HCT116 (cell line): ENCODE results near the gene MYO1G. TPM values are rescaled to one million over a fixed set of nuclear protein-coding genes. Genes with fewer than 3 reads are reported as not detected.

Experiments
- ATAC-seq: fragments of 200-7000 bp; cut with Tn5 transposase; 2 replicates; pipeline ENCODE4 v1.9.1; 2020; ENCODE audit warnings: mild to moderate bottlenecking, moderate library complexity
- BruUV-seq: library from RNA; stranded (reverse); fragments of 400-500 nt; replicated peaks from 2 replicates; lab custom pipeline; 2021; lab: Mats Ljungman, UMichigan
- CTCF ChIA-PET: fragments of 300-600 bp; sonication (Branson Sonifier 250); formaldehyde crosslinking; loops from one replicate; lab custom pipeline; 2021; ENCODE audit warnings: antibody characterized with exemption; lab: Charles Lee
- POLR2A ChIA-PET: fragments of 300-600, 350-600 bp; sonication (Branson Sonifier 250); formaldehyde crosslinking; loops from one replicate; lab custom pipeline; 2021; ENCODE audit warnings: antibody characterized with exemption; lab: Charles Lee
- RAD21 ChIA-PET, 2 experiments: fragments of 300-600 bp; sonication (Branson Sonifier 250); formaldehyde crosslinking; loops; one replicate each; lab custom pipeline; 2023; ENCODE audit warnings: low total read pairs in 2 of 2; ENCODE audit not compliant: uncharacterized antibody in 2 of 2, unreplicated experiment in 2 of 2, low non-redundant PET in 1 of 2; lab: Charles Lee
- DNase-seq: peaks from one replicate; pipeline ENCODE4 v3.0.0-alpha.2; 2010; ENCODE audit warnings: low read depth, low spot score
- H2AFZ ChIP-seq: fragments of 200-600 bp; shearing (Covaris generic), sonication (generic); 2 replicates; pipeline ENCODE4 v1.6.1; 2017; ENCODE audit warnings: low read depth, mixed run types, mixed read lengths, antibody characterized with exemption, low read length; ENCODE audit not compliant: poor library complexity, severe bottlenecking
- H3K27ac ChIP-seq: 2 replicates; pipeline ENCODE4 v1.5.1; 2012; ENCODE audit warnings: low read depth, low read length
- H3K27me3 ChIP-seq: fragments of 200-600 bp; sonication (generic); 2 replicates; pipeline ENCODE4 v1.6.1; 2016; ENCODE audit warnings: mixed run types, low read length, mixed read lengths; ENCODE audit not compliant: insufficient read depth
- H3K36me3 ChIP-seq, 2 experiments: fragments of 200-500 bp in 1 of 2; fragments of 200-600 bp in 1 of 2; sonication (Bioruptor generic) in 1 of 2; sonication (generic) in 1 of 2; 2 replicates each; pipeline versions ENCODE4 v1.5.1 to v1.6.1; 2014 to 2016; ENCODE audit warnings: low read length in 2 of 2, inconsistent platforms in 1 of 2, mixed read lengths in 1 of 2, mixed run types in 1 of 2; ENCODE audit not compliant: insufficient read depth in 2 of 2, control insufficient read depth in 1 of 2
- H3K4me1 ChIP-seq, 2 experiments: fragments of 200-600 bp in 1 of 2; sonication (generic) in 1 of 2; 2 replicates each; pipeline versions ENCODE4 v1.5.1 to v1.6.1; 2012 to 2017; ENCODE audit warnings: low read length in 2 of 2, inconsistent platforms in 1 of 2, mild to moderate bottlenecking in 1 of 2, mixed read lengths in 1 of 2, mixed run types in 1 of 2, moderate library complexity in 1 of 2; ENCODE audit not compliant: insufficient read depth in 2 of 2, control insufficient read depth in 1 of 2
- H3K4me2 ChIP-seq: fragments of 200-600 bp; sonication (generic); 2 replicates; pipeline ENCODE4 v1.6.1; 2017; ENCODE audit warnings: mixed run types, low read length, mixed read lengths
- H3K4me3 ChIP-seq, 2 experiments: fragments of 200-600 bp in 1 of 2; sonication (generic) in 1 of 2; replicated peaks in 1 of 2; 2 replicates each; pipeline ENCODE4 v1.5.1; 2011 to 2016; ENCODE audit warnings: low read length in 2 of 2, control low read depth in 1 of 2, low read depth in 1 of 2, mild to moderate bottlenecking in 1 of 2, mixed read lengths in 1 of 2, mixed run types in 1 of 2
- H3K79me2 ChIP-seq: fragments of 200-600 bp; sonication (generic); 2 replicates; pipeline ENCODE4 v1.6.1; 2017; ENCODE audit warnings: mild to moderate bottlenecking, mixed run types, low read length, moderate library complexity, mixed read lengths; ENCODE audit not compliant: insufficient read depth
- H3K9ac ChIP-seq: fragments of 200-600 bp; sonication (generic); 2 replicates; pipeline ENCODE4 v1.6.1; 2016; ENCODE audit warnings: low read length, mixed read lengths
- H3K9me2 ChIP-seq: fragments of 200-600 bp; sonication (generic), shearing (Covaris generic); 2 replicates; pipeline ENCODE4 v1.6.1; 2017; ENCODE audit warnings: mixed run types, mild to moderate bottlenecking, moderate library complexity; ENCODE audit not compliant: insufficient read depth
- H3K9me3 ChIP-seq, 2 experiments: fragments of 200-500 bp in 1 of 2; fragments of 200-600 bp in 1 of 2; sonication (Bioruptor generic) in 1 of 2; sonication (generic) in 1 of 2; 2 replicates each; pipeline ENCODE4 v1.6.1; 2014 to 2017; ENCODE audit warnings: low read length in 2 of 2, mixed read lengths in 2 of 2, inconsistent platforms in 1 of 2, low read depth in 1 of 2, mild to moderate bottlenecking in 1 of 2, mixed run types in 1 of 2, moderate library complexity in 1 of 2; ENCODE audit not compliant: control insufficient read depth in 1 of 2, insufficient read depth in 1 of 2
- H4K20me1 ChIP-seq: fragments of 200-600 bp; sonication (generic), shearing (Covaris generic); 2 replicates; pipeline ENCODE4 v1.6.1; 2017; ENCODE audit warnings: mixed run types, mild to moderate bottlenecking, moderate library complexity; ENCODE audit not compliant: insufficient read depth
- CBX3 ChIP-seq: IDR thresholded peaks from 2 replicates; pipeline ENCODE4 v1.6.1; 2012; ENCODE audit warnings: low read depth
- CEBPB ChIP-seq: IDR thresholded peaks from 2 replicates; pipeline ENCODE4 v1.6.1; 2012; ENCODE audit warnings: low read depth
- ELF1 ChIP-seq: IDR thresholded peaks from 2 replicates; pipeline ENCODE4 v1.6.1; 2012; ENCODE audit warnings: low read depth, borderline replicate concordance
- EZH2 ChIP-seq: fragments of 200-600 bp; sonication (generic); IDR thresholded peaks from 2 replicates; pipeline ENCODE4 v1.6.1; 2017; ENCODE audit warnings: antibody characterized with exemption, mixed run types
- EZH2phosphoT487 ChIP-seq: fragments of 200-600 bp; IDR thresholded peaks from 2 replicates; pipeline ENCODE4 v1.6.1; 2018; ENCODE audit warnings: antibody characterized with exemption, borderline replicate concordance
- POLR2AphosphoS5 ChIP-seq: IDR thresholded peaks from 2 replicates; pipeline ENCODE4 v1.6.1; 2011; ENCODE audit warnings: mild to moderate bottlenecking, low read depth, low read length, moderate library complexity
- RAD21 ChIP-seq: IDR thresholded peaks from 2 replicates; pipeline ENCODE4 v1.6.1; 2012; ENCODE audit warnings: low read depth, mild to moderate bottlenecking
- SIN3A ChIP-seq: IDR thresholded peaks from 2 replicates; pipeline ENCODE4 v1.6.1; 2012; ENCODE audit warnings: low read depth
- SP1 ChIP-seq: IDR thresholded peaks from 2 replicates; pipeline ENCODE4 v1.6.1; 2012; ENCODE audit warnings: low read depth
- SRF ChIP-seq: IDR thresholded peaks from 2 replicates; pipeline ENCODE4 v1.6.1; 2012; ENCODE audit warnings: low read depth
- TCF7L2 ChIP-seq: IDR thresholded peaks from 2 replicates; pipeline ENCODE4 v1.7.0; 2011; ENCODE audit warnings: borderline replicate concordance, inconsistent platforms; ENCODE audit not compliant: insufficient read depth, insufficient read length; ENCODE audit errors: extremely low read depth
- ZBTB33 ChIP-seq: IDR thresholded peaks from 2 replicates; pipeline ENCODE4 v1.6.1; 2011; ENCODE audit warnings: mild to moderate bottlenecking, low read length, moderate library complexity; ENCODE audit not compliant: insufficient replicate concordance; ENCODE audit errors: extremely low read depth
- ZFX ChIP-seq: fragments of 450-650 bp; IDR thresholded peaks from 2 replicates; pipeline ENCODE4 v1.6.1; 2017
- ZNF274 ChIP-seq: fragments of 200-500 bp; sonication (Bioruptor generic); IDR thresholded peaks from 2 replicates; pipeline ENCODE4 v1.6.1; 2014; ENCODE audit warnings: mild to moderate bottlenecking, low read depth, low read length, inconsistent platforms
- intact Hi-C: fragments of 100-400 bp; cut with micrococcal nuclease; formaldehyde crosslinking; loops from 2 replicates; pipeline ENCODE4 v1.10.0; 2022
- total RNA-seq: library from RNA; stranded (reverse); gene quantifications from one replicate; pipeline ENCODE4 v1.2.1, GENCODE V29; 2021; ENCODE audit not compliant: unreplicated experiment
- TF ChIP-seq, protein P1 (sequence below): IDR thresholded peaks from 2 replicates; pipeline ENCODE4 v1.6.1; 2012
- TF ChIP-seq, protein P2 (sequence below): IDR thresholded peaks from 2 replicates; pipeline ENCODE4 v1.6.1; 2012

The MYO1G gene
- total RNA-seq, 1 experiment from 2014 or later: 0.74 TPM

DNA sequence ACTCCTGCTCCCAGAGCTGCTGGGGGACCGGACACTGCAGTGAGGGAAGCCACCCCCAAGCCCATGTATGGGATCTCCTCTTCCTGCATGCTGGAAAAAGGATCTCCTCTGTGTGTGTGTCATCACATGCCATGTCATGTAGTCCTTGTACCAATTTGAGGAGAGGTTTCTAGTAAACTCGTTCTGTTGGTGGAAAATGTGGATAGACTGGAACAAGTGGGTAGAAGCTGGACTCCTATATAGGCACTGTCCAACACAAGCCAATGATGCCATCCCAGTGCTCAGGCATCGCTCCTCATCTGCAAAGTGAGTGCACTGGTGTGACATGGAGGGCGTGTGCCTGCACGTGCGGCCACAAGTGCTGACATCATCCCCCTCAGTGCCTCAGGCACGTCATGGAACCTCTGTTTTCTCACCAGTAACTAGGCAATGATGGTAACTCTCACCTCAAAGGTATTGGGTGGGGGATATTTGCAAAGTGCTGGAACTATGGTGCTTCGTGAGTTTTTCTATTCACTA lies 19.3 kb downstream of the MYO1G start:
- ChIA-PET RAD21 (no interaction called here), POLR2A (no interaction called here), CTCF (no interaction called here)
- Histone ChIP-seq H3K4me1 (no peaks in the 10 kb centered on the region), H3K36me3 (no peaks in the 10 kb centered on the region), H3K4me3 (no peak overlapping the region), H3K27ac (no peak overlapping the region), H3K9me2 (no peaks in the 10 kb centered on the region), H2AFZ (no peak overlapping the region), H3K27me3 (no peaks in the 10 kb centered on the region), H3K79me2 (no peaks in the 10 kb centered on the region), H3K9me3 (no peaks in the 10 kb centered on the region), H3K9ac (no peak overlapping the region), H3K4me2 (no peak overlapping the region), H4K20me1 (no peaks in the 10 kb centered on the region)
- intact Hi-C loops: no loop called here
- TF ChIP-seq RAD21 (no peak), CBX3 (no peak), ELF1 (no peak), TCF7L2 (no peak), ZNF274 (no peak), SP1 (no peak), EZH2phosphoT487 (no peak), CEBPB (no peak), ZBTB33 (no peak), SRF (no peak), EZH2 (no peak), POLR2AphosphoS5 (no peak), SIN3A (no peak), ZFX (no peak)
- TF ChIP-seq, protein P1, sequence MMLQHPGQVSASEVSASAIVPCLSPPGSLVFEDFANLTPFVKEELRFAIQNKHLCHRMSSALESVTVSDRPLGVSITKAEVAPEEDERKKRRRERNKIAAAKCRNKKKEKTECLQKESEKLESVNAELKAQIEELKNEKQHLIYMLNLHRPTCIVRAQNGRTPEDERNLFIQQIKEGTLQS: no peak
- TF ChIP-seq, protein P2, sequence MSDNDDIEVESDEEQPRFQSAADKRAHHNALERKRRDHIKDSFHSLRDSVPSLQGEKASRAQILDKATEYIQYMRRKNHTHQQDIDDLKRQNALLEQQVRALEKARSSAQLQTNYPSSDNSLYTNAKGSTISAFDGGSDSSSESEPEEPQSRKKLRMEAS: no peak
- ATAC-seq (no peak), DNase-seq (no peak)
- no TSS peak for BruUV-seq
